ENCODE data around the gene CASQ1.

CASQ1 gene

DNA sequence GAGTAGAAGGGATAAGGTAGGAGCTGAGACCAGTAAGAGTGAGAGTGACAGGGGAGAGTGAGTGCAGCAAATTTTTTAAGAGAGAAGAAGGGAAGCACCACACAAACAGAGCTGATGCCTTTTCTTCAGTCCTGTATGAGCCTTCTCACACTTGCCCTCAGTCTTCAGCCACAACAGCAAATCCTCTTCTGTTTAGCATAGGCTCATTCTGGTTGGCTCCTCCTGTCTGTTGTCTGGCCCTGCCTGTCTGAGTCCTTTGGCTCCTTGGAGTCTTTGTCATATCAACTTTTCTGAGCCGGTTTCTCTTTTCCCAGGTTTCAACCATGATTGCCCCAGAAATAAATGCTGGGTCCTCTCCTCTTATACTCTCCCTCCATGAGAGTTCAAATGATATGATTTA is 12.7 kb upstream of the CASQ1 start:
- DNase-seq (ENCODE audit: insufficient read length, low spot score) = no peak
- no peak for TF ChIP-seq POLR2A (IDR thresholded peaks at IDR 0.05; ENCODE audit: low read depth, low read length)
- no peak for FAIRE-seq

DNA sequence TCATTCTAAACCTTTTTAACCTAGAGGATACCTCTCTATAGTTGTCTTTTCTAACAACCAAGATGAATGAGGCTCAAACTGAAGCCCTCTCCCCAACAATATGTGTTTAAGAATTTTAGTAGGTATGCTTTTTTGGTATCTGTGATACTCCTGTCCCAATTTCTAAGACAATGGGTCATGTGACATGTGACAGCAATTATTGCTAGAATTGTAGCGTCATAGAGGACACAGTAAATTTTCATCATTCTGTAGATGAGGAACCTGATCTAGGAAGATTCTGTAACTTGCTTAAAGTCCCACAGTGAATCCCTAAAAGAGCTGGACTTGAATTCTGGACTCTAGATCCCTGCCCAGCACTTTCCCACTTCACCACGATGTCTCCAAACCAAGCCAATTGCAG is 11.6 kb upstream of the CASQ1 start:
- no peak for TF ChIP-seq POLR2A (IDR thresholded peaks at IDR 0.05; ENCODE audit: low read depth, low read length)
- no peak for FAIRE-seq
- DNase-seq (ENCODE audit: insufficient read length, low spot score) = no peak

DNA sequence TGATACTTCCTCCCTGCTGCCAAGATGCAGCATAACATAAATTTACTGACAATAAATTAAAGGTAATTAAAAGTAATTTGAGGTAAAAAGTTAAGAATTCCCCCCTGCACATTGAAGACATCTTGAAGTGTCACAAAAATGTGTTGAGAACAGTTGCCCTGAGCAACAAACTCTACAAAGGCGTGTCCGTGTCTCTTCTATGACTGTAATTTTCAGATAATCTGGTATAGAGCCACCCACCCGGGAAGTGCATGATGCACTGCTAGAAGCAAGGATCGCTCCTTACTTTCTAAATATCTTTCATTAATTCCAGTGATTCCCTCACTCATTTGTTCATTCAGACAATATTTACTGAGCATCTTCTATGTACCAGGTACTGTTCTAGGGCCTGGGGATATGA is 11.0 kb upstream of the CASQ1 start:
- FAIRE-seq (no peak), DNase-seq (ENCODE audit: insufficient read length, low spot score) (no peak)
- TF ChIP-seq POLR2A (IDR thresholded peaks at IDR 0.05; ENCODE audit: low read depth, low read length) = no peak

DNA sequence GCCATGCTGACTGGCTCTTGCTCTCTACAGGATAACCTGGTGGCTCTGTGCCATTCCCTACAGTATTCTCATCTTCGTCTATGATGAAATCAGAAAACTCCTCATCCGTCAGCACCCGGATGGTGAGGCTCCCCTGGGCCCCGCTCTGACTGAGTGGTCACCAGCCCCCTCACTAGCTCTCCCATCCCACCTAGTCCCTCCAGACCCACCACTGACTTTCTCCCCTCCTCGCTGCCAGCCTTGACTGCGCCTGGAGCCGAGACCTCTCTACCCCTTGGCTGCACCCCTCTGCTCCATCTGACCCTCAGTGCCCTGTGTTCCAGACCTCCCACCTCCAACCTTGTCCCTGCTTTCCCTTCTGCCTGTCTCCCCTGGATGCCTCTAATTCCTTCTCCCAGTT is 4.1 kb upstream of the CASQ1 start:
- FAIRE-seq = no peak

DNA sequence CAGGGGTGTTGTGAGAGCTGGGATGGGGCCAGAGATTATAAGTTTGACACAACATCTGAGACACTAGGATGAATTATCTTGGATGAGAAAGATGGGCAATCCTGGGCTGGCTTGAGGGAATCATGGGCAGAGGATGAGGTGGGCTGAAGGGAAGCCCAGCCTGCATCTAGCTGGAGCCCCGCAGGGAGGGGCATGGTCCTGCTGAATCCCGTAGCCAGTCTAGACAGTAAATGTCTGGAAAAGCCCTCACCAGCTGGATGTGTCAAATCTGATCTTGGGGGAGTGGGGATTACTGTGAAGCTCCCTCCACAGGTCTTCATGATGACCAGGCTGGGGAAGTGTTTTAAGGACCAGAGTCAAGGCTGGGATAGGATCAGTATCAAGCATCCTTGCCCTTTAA is 3.6 kb upstream of the CASQ1 start:
- TF ChIP-seq POLR2A (IDR thresholded peaks at IDR 0.05; ENCODE audit: low read depth, low read length) = no peak
- FAIRE-seq = no peak
- no peak for DNase-seq (ENCODE audit: insufficient read length, low spot score)

More for the DNA sequence above, 4.1 kb upstream of the CASQ1 start:
- no peak for DNase-seq (ENCODE audit: insufficient read length, low spot score)
- TF ChIP-seq POLR2A (IDR thresholded peaks at IDR 0.05; ENCODE audit: low read depth, low read length) = no peak

DNA sequence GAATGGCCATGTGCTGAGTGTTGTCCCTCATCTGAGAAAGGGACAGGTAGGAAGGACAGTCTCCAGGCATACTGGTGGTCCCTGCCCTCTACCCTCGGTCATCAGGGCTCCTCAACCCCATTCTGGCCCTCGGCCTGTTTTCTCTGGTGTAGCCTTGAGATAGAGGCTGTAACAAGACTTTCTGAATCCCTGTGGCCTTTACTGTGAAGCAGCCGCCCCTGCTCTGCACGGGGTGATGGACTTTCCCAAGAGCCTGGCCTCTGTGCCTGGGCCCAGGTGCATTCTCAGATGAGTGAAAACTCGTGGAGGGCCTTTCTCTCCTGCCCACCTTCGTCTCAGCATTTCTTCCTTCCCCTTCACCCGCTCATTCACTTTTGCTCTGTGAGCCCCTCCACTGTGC is 3.0 kb upstream of the CASQ1 start:
- FAIRE-seq (no peak), DNase-seq (ENCODE audit: insufficient read length, low spot score) (no peak)

DNA sequence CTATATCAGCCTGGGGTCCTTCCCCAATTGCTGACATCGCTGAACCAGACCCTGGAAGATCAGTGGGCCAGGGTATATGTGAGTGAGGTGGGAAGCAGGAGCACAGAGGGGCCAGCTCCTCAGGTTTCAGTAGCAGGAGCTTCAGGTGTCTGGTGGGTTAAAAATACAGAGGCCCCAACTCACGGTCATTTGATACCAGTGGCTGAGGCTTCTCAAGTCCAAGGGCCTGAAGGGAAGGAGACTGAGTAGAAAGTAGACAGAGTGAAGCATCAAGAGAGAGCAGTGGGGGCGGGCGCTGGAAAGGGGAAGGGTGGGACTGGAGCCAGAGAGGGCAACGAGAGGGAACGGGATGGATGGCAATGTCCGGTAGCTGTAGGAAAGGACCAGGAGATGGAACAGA is 2.0 kb upstream of the CASQ1 start:
- no peak for TF ChIP-seq POLR2A (IDR thresholded peaks at IDR 0.05; ENCODE audit: low read depth, low read length)
- FAIRE-seq (no peak), DNase-seq (ENCODE audit: insufficient read length, low spot score) (no peak)

More for the DNA sequence above, 3.0 kb upstream of the CASQ1 start:
- TF ChIP-seq POLR2A (IDR thresholded peaks at IDR 0.05; ENCODE audit: low read depth, low read length) = no peak

DNA sequence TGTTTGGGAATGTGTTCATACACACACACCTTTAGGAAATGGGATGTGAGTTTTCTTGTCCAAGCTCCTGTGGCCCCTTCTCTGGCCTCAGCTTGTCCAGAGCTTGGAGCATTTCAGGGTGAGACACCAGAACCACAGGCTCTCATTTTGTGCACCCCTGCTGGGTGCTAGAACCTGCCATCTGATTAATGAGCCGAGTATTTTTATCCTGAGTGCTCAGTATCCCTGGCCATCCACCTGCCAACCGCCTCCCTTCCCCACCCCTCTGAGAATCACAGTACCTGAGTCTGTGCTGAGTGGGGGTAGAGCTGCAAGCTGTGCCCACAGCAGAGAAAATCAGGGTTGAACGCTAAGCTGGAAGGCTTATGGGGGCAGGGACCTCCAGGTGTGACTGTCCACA is 1.4 kb downstream of the CASQ1 start:
- no peak for DNase-seq (ENCODE audit: insufficient read length, low spot score)
- no peak for TF ChIP-seq POLR2A (IDR thresholded peaks at IDR 0.05; ENCODE audit: low read depth, low read length)
- no peak for FAIRE-seq

DNA sequence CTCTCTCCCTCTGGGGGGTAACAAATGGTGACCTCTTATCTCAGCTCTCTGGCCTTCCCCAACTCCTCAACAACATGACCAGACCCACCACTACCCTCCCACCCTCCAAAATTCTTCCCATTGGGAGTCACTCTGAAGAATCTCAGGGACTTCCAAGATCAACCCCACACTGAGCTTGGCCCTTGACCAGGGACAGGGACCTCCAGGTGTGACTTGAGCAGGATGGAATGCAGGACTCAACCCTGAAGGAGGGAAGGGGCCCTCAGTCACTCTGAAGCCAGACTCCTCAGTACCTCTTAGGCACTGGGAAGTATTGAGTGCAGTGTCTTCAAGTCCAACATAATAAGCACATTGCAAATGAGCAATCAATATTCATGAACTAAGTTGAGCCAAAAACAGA is 1.9 kb downstream of the CASQ1 start:
- TF ChIP-seq POLR2A (IDR thresholded peaks at IDR 0.05; ENCODE audit: low read depth, low read length) = no peak
- DNase-seq (ENCODE audit: insufficient read length, low spot score) (no peak), FAIRE-seq (no peak)

DNA sequence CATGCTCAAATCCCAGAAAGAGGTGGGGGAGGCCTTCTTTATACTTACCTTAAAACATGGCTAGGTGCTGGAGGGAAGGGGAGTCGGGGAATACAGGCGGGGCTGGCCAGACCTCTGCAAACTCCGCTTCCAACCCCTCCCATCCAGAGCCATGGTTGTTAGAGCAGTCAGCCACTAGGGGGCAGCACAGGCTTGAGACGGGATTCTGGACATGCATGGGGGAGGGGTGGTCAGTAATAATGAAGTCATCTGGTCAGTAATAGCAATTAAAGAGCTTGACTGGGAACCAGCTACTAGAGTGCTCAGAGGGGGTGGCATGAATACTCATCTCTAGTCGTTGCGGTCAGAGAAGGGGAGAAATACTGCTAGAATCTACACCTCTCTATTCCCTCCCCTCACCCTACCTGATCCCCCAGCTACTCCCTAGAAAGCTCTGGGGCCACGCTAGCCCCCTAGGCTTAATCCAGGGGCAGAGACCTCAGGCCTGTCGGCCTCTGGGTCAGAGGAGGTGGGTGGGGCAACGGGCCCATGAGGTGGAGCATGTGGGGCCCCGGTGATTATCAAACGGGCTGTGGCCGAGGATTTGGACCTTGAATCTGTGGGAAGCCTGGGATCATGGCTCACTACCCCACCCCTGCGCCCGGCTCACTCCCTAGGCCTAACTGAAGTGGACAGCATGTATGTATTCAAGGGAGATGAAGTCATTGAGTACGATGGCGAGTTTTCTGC is 2.9 kb downstream of the CASQ1 start:
- TF ChIP-seq POLR2A (IDR thresholded peaks at IDR 0.05; ENCODE audit: low read depth, low read length) = no peak
- peak; percentile 78 for DNase-seq (ENCODE audit: insufficient read length, low spot score)
- no peak for FAIRE-seq

DNA sequence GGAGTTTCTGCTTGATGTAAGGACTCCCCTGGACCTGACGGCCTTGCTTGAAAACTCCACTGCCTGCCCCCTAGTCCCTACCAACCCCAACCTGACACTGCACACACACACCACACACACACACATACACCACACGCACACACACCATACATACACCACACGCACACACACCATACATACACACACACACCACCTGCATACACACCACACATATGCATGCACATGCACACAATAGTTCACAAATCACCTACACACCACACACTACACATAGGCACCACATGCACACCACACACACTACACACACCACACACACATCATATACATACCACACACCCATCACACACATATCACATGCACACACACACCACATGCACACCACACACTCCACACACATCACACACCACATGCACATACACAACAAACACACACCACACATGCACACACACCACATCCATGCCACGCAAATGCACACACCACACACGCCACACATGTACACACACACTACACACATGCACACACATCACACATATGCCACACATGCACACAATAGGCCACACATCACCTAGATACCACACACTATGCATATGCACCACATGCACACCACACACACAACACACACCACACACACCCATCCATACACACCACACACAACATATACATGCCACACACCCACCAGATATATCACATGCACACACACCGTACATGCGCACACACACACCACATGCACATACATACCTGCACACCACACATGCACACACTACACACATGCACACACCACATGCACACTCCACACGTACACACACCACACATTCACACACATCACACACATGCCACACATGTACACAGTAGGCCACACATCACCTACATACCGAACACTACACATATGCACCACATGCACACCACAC is 3.7 kb downstream of the CASQ1 start:
- DNase-seq (ENCODE audit: insufficient read length, low spot score) = no peak
- no peak for FAIRE-seq
- no peak for TF ChIP-seq POLR2A (IDR thresholded peaks at IDR 0.05; ENCODE audit: low read depth, low read length)

DNA sequence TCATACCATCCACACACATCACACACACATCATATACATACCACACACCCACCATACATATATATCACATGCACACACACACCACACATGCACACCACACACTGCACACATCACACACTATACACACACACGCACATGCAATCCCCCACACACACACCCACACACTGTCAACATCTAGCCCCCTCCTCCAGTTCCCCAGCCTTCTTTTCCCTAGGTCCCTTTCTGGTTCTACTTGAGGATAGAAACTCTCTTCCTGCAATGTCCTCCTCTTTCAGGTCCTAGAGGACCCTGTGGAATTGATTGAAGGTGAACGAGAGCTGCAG is 4.3 kb downstream of the CASQ1 start:
- no peak for TF ChIP-seq POLR2A (IDR thresholded peaks at IDR 0.05; ENCODE audit: low read depth, low read length)
- DNase-seq (ENCODE audit: insufficient read length, low spot score) (no peak), FAIRE-seq (no peak)

DNA sequence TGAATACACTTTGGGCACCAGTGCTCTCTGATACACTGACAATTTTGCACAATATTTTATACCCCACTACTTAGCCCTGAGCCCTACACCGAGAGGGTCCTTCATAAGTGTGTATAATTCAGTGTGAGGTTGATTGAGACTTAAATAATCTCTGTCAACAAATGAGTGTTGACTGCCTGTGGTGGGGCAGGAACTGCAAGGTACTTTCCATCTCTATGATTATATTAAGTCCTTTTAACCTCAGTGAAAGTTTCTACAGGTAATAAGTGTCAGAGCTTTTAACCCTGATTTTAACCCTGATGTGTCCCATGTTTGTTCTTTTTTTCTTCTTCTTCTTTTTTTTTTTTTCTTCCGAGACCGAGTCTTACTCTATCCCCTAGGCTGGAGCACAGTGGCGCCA is 5.8 kb downstream of the CASQ1 start:
- no peak for FAIRE-seq
- no peak for DNase-seq (ENCODE audit: insufficient read length, low spot score)
- TF ChIP-seq POLR2A (IDR thresholded peaks at IDR 0.05; ENCODE audit: low read depth, low read length) = no peak

DNA sequence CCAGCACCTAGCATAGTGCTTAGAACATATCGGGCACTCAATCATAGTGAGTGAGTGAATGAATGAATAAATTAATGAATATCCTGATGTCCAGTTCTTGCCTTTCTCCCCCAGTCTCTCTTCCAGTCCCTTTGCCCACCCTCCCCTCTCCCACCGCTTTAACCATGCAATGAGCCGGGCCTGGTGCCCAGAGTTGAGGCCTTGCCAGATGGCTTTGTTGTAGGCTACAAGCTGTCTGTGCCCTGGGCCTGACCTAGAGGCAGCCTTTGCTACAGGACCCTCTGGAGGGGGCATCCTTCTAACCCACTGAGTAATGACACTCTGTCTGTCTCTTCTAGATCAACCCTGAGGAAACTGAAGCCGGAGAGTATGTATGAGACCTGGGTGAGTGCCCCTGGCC is 6.9 kb downstream of the CASQ1 start:
- DNase-seq (ENCODE audit: insufficient read length, low spot score) (no peak), FAIRE-seq (no peak)
- TF ChIP-seq POLR2A (IDR thresholded peaks at IDR 0.05; ENCODE audit: low read depth, low read length) = no peak

DNA sequence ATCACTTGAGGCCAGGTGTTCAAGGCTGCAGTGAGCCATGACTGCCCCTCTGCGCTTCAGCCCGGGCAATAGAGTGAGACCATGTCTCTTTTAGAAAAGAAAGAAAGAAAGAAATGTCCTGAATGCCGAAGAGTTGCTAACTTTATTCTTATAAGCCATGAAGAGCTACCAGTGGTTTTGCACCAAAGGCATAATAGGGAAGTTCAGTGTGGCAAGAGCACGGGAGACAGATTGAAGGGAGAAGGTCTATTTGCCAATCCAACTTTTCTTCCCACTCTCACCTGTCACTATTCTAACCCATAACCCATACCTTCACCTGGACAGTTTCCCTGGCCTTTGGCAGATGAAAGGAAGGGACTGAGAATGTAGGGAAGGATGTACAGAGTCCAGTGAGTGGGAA is 10.4 kb downstream of the CASQ1 start:
- FAIRE-seq = no peak
- no peak for TF ChIP-seq POLR2A (IDR thresholded peaks at IDR 0.05; ENCODE audit: low read depth, low read length)

More for the DNA sequence above, 10.4 kb downstream of the CASQ1 start:
- DNase-seq (ENCODE audit: insufficient read length, low spot score) = no peak

All from H54 (cell line).